HepG2 (cell line): ENCODE data around the gene CD44.

Experiments used
- ARNTL ChIP-seq: sonication (generic); formaldehyde crosslinking; IDR thresholded peaks from 2 replicates; pipeline ENCODE4 v1.4.0; 2020; ENCODE audit warnings: mild to moderate bottlenecking, missing genetic modification reagents
- BCLAF1 ChIP-seq: fragments of 450-650 bp; IDR thresholded peaks from 2 replicates; pipeline ENCODE4 v1.6.1; 2017; ENCODE audit warnings: mild to moderate bottlenecking
- CTCF ChIP-seq: sonication (generic); formaldehyde crosslinking; IDR thresholded peaks from 2 replicates; pipeline ENCODE4 v1.5.0; 2020; ENCODE audit warnings: mild to moderate bottlenecking, missing genetic modification reagents, moderate library complexity
- FOSL2 ChIP-seq: sonication (generic); formaldehyde crosslinking; IDR thresholded peaks from 2 replicates; pipeline ENCODE4 v1.4.0; 2020; ENCODE audit warnings: missing genetic modification reagents
- FOXM1 ChIP-seq: sonication (generic); formaldehyde crosslinking; IDR thresholded peaks from 2 replicates; pipeline ENCODE4 v1.5.0; 2020; ENCODE audit warnings: missing genetic modification reagents
- HDAC2 ChIP-seq: sonication (generic); formaldehyde crosslinking; IDR thresholded peaks from 2 replicates; pipeline ENCODE4 v1.4.0; 2020; ENCODE audit warnings: missing genetic modification reagents
- MTF1 ChIP-seq: sonication (generic); formaldehyde crosslinking; IDR thresholded peaks from 2 replicates; pipeline ENCODE4 v1.5.0; 2020; ENCODE audit warnings: missing genetic modification reagents
- SRF ChIP-seq: IDR thresholded peaks from 2 replicates; pipeline ENCODE4 v1.6.1; 2011; ENCODE audit warnings: mild to moderate bottlenecking, low read depth, low read length, moderate library complexity
- TCF7 ChIP-seq: sonication (generic); IDR thresholded peaks from 2 replicates; pipeline ENCODE4 v1.6.1; 2016; ENCODE audit warnings: antibody characterized with exemption, low read depth
- ZNF33A ChIP-seq: sonication (generic); formaldehyde crosslinking; IDR thresholded peaks from 2 replicates; pipeline ENCODE4 v1.5.1; 2020; ENCODE audit warnings: missing genetic modification reagents, mild to moderate bottlenecking, moderate library complexity, borderline replicate concordance
- ZNF670 ChIP-seq: sonication (generic); formaldehyde crosslinking; IDR thresholded peaks from 2 replicates; pipeline ENCODE4 v1.8.0; 2022; ENCODE audit warnings: mild to moderate bottlenecking, missing genetic modification reagents, borderline replicate concordance
- ZNF780A ChIP-seq: sonication (generic); formaldehyde crosslinking; IDR thresholded peaks from 2 replicates; pipeline ENCODE4 v1.8.0; 2022; ENCODE audit warnings: mild to moderate bottlenecking, missing genetic modification reagents, moderate library complexity

GRCh38 chr11:35185696-35186095 is 46.7 kb downstream of the CD44 start:
- no peak for TF ChIP-seq TCF7
- no peak for TF ChIP-seq ARNTL
- TF ChIP-seq FOXM1 (CRISPR knock-in tag), result no peak
- no peak for TF ChIP-seq BCLAF1
- TF ChIP-seq SRF, result no peak
- no peak for TF ChIP-seq ZNF780A (CRISPR knock-in tag)
- TF ChIP-seq MTF1 (CRISPR knock-in tag), result no peak
- TF ChIP-seq ZNF33A (CRISPR knock-in tag), result no peak
- TF ChIP-seq ZNF670 (CRISPR knock-in tag), result no peak
- TF ChIP-seq FOSL2 (CRISPR knock-in tag), result no peak
- TF ChIP-seq CTCF (CRISPR knock-in tag), result no peak
- TF ChIP-seq HDAC2 (CRISPR knock-in tag), result no peak
